ENCODE results near the gene FCER1A.

FCER1A gene

GRCh38 chr1:159352436-159352835 is 50.3 kb downstream of the FCER1A start:
- no peak for DNase-seq (ENCODE audit: low read depth)

Data from GM04504 (cell line).